Urinary bladder (tissue), 4 donors: ENCODE measurements around the gene SUMF1. TPM values are rescaled to one million over a fixed set of nuclear protein-coding genes. Genes with fewer than 3 reads are reported as not detected.
"Not testable (repeated sequence)": the region's sequence is repeated elsewhere in the genome, so short reads cannot be mapped to it uniquely, and the experiment has no call there.

Experiments used
- DNase-seq: peaks from one replicate; pipeline ENCODE4 v3.0.0-alpha.2; 2015; ENCODE audit errors: extremely low spot score
- H3K27ac ChIP-seq: one replicate; pipeline ENCODE4 v1.5.1; 2013; ENCODE audit warnings: low read depth, mild to moderate bottlenecking, moderate library complexity
- H3K36me3 ChIP-seq: one replicate; pipeline ENCODE4 v1.6.1; 2013; ENCODE audit warnings: mild to moderate bottlenecking, moderate library complexity; ENCODE audit not compliant: insufficient read depth
- H3K4me1 ChIP-seq: one replicate; pipeline ENCODE4 v1.6.1; 2013; ENCODE audit warnings: mild to moderate bottlenecking, moderate library complexity; ENCODE audit not compliant: insufficient read depth
- H3K4me3 ChIP-seq: one replicate; pipeline ENCODE4 v1.5.1; 2013; ENCODE audit warnings: low read depth, low read length
- WGBS: extraction: QIAGEN DNeasy Blood & Tissue Kit; methylation state at CpG from one replicate; pipeline ENCODE4 v1.1.7; 2013; 5-methylcytosine and 5-hydroxymethylcytosine counted together
- polyA plus RNA-seq: library from polyadenylated mRNA; stranded (reverse); fragments of 200-250 nt; gene quantifications from one replicate; pipeline ENCODE4 v1.2.3, GENCODE V29; 2013
- total RNA-seq: library from RNA; depleted of rRNA; stranded (reverse); fragments of >200 nt; gene quantifications from one replicate; pipeline ENCODE4 v1.2.3, GENCODE V29; 2014
- donor health status: healthy with polysubstance abuse.
- donor health status: healthy.

The SUMF1 gene
- total and polyA plus RNA-seq, 2 donors: 26.4 to 51.2 TPM

DNA sequence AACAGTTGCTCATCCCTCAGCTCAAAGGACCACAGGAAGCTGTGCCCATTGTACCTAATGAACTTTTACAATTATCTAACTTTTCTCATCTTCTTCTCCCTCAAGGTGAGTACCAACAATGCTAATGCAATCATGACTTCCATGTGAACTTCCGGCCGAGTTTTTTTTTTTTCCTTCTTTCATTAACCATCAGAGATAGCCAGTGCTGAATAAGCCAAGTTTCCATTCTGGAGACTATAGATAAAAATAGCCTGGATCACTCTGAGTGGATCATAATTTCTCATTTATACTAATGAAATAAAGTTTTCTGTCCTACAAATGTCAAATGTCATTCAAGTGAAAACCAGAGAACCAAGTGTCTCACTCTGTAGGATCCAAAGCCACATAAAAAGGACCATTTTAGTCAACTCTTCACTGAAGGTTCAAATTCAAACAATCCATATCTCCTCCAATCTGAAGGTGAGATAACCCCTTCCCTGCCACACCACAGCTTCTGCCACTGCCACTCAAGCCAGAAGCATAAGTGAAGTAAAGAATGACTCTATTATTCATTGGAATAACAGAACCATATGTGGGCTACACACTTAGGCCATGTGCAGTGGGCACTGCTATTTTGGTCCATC, 5.5 kb downstream of the SUMF1 start:
- WGBS: 72% methylated on average over 2 of the region's 2 CpGs
- H3K27ac ChIP-seq: no peak overlapping the region
- H3K4me1 ChIP-seq: no peaks in the 10 kb centered on the region
- DNase-seq: no peak
- no peaks in the 10 kb centered on the region for H3K36me3 ChIP-seq
- H3K4me3 ChIP-seq: no peak overlapping the region

- WGBS: 89% methylated on average over 4 of the region's 4 CpGs
- no peaks in the 10 kb centered on the region for H3K4me1 ChIP-seq
Measured at GRCh38 chr3:4460334-4460733, 6.7 kb downstream of the SUMF1 start.

GRCh38 chr3:4458961-4459360, 8.1 kb downstream of the SUMF1 start:
- H3K27ac ChIP-seq: no peak overlapping the region
- no peak overlapping the region for H3K4me3 ChIP-seq
- H3K36me3 ChIP-seq: no peaks in the 10 kb centered on the region
- no peaks in the 10 kb centered on the region for H3K4me1 ChIP-seq
- DNase-seq: no peak
- 95% methylated on average over 3 of the region's 3 CpGs for WGBS

More at GRCh38 chr3:4460334-4460733, 6.7 kb downstream of the SUMF1 start:
- Histone ChIP-seq H3K4me3 (no peak overlapping the region), H3K36me3 (no peaks in the 10 kb centered on the region), H3K27ac (no peak overlapping the region)
- DNase-seq: no peak

DNA sequence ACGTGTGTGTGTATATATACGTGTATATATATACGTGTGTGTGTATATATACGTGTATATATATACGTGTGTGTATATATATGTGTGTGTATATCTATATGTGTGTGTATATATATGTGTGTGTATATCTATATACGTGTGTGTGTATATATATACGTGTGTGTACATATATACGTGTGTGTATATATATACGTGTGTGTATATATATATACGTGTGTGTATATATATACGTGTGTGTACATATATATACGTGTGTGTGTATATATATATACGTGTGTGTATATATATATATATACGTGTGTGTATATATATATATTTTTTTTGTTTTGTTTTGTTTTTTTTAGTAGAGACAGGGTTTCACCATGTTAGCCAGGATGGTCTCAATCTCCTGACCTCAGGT, 10.3 kb downstream of the SUMF1 start:
- not testable (repeated sequence) for DNase-seq, H3K4me3 ChIP-seq, H3K4me1 ChIP-seq, H3K36me3 ChIP-seq, H3K27ac ChIP-seq
- 94% methylated on average over 14 of the region's 14 CpGs for WGBS

DNA sequence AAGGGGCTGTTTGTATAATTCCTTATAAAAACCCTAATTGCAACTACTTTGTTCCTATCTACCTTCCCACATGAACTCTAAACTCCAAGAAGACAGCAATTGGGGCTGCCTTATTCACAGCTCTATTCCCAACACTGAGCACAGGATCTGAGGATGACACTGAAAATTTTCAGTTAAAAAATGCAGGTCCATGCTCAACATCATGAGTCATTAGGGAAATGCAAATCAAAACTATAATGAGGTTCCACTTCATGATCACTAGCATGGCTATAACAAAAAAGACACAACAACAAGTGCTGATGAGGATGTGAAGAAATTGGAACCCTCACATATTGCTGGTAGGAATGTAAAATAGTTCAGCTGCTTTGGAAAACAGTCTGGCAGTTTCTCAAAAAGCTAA, 12.9 kb downstream of the SUMF1 start:
- no peak overlapping the region for H3K4me3 ChIP-seq
- H3K36me3 ChIP-seq: peaks cover under 1% of the 10 kb centered on the region
- H3K27ac ChIP-seq: no peak overlapping the region
- H3K4me1 ChIP-seq: no peaks in the 10 kb centered on the region
- DNase-seq: no peak

DNA sequence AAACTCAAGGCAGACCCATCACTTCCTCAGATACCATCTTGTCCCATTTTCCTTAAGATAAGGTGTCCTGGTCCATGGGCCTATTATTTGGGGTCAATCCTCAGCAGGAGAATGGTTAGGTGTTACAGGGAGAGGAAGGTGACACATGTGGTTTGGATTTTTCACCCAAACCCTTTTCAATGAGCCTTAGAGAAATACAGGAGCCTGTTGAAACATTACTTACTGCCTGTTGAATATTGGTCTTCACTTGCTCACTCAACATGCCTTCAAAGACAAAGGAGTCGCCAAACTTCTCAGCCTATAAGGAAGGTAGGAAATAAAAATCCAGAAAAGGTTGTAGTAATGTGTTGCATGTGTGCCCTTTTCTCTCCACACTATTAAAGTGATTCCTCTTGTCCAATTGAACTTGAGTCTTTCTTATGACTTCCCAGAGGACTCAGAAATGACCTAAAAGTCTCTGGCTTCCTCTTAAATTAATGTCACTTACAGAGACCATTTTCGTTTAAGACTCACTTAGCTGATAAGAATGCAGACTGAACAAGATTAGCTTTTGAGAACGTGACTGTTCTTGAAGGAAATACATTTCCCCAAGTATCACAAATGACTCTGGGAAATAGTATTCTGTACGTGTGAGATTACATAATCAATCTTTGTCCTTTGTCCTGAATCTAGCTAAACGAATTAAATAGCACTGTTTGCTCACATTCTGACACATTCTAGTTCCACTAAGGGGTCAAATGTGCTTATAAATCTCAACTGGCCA, 17.8 kb downstream of the SUMF1 start:
- Histone ChIP-seq H3K4me3 (no peak overlapping the region), H3K36me3 (peaks cover 2% of the 10 kb centered on the region), H3K27ac (no peak overlapping the region), H3K4me1 (no peaks in the 10 kb centered on the region)
- no peak for DNase-seq
- 62% methylated on average over 5 of the region's 5 CpGs for WGBS

- 74% methylated on average over 6 of the region's 6 CpGs for WGBS
- Histone ChIP-seq H3K27ac (no peak overlapping the region), H3K4me3 (no peak overlapping the region), H3K36me3 (peaks cover 2% of the 10 kb centered on the region), H3K4me1 (no peaks in the 10 kb centered on the region)
- DNase-seq: no peak
Measured at GRCh38 chr3:4448187-4448586, 18.9 kb downstream of the SUMF1 start.

GRCh38 chr3:4447295-4447999, 19.6 kb downstream of the SUMF1 start:
- Histone ChIP-seq H3K27ac (no peak overlapping the region), H3K4me3 (no peak overlapping the region), H3K36me3 (peaks cover 2% of the 10 kb centered on the region), H3K4me1 (no peaks in the 10 kb centered on the region)
- no peak for DNase-seq
- WGBS: 81% methylated on average over 3 of the region's 3 CpGs

- Histone ChIP-seq H3K27ac (no peak overlapping the region), H3K4me1 (no peaks in the 10 kb centered on the region), H3K4me3 (no peak overlapping the region), H3K36me3 (no peaks in the 10 kb centered on the region)
- 81% methylated on average over 6 of the region's 6 CpGs for WGBS
- DNase-seq: no peak
Measured at GRCh38 chr3:4440951-4441350, 26.1 kb downstream of the SUMF1 start.

- Histone ChIP-seq H3K4me1 (no peaks in the 10 kb centered on the region), H3K27ac (no peak overlapping the region), H3K4me3 (no peak overlapping the region), H3K36me3 (no peaks in the 10 kb centered on the region)
- 89% methylated on average over 1 of the region's 1 CpG for WGBS
- peak; percentile 18 for DNase-seq
Measured at GRCh38 chr3:4438296-4438695, 28.8 kb downstream of the SUMF1 start.

DNA sequence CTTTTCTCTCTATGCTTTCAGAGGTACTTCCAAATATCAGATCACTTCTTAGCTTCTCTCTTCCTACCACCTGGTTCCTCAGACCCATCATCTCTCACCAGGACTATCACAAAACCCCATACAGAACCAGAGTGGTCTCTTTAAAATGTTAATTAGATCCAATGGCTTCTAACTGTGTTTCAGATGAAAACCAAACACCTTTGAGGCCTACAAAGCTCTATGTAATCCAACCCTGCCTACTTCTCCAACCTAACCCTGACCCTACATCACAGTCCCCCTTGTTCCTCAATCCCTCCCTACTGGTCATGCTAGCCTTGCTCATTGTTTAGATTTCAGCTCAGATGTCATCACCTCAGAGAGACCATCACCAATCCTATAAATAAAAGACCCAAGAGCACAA, 34.8 kb downstream of the SUMF1 start:
- Histone ChIP-seq H3K4me1 (no peaks in the 10 kb centered on the region), H3K27ac (no peak overlapping the region), H3K4me3 (no peak overlapping the region), H3K36me3 (no peaks in the 10 kb centered on the region)
- no peak for DNase-seq

DNA sequence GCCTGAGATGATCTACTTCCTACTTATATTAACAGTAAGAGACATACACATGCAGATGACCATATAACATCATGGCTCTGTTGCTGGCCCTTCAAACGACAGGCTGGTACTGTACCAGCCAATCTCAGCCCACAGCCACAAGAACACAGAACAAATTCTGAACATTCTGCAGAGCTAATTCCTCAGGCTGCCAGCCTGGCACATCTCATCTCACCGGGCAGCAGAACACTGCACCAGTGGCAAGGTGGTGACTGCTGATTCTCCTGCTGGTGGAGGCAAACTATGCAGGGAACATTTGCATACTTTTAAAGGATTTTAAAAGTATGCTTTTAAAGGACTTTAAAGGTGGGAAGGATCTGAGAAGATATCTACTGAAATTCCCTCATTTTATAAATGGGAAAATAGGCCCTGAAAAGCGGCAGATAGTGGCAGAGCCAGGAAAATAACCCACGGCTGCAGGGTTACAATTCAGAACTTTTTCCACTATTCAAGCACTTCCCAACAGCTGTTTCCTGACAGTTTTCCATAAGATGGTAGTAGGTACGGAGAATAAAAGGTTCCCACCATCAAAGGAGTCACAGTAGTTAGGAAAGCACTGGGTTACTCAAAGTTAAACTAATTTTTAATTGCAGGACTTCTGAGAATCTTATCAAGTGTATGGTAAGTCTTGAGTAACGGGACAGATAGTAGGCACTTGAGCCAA, 37.3 kb downstream of the SUMF1 start:
- no peak overlapping the region for H3K27ac ChIP-seq
- no peaks in the 10 kb centered on the region for H3K36me3 ChIP-seq
- 82% methylated on average over 6 of the region's 6 CpGs for WGBS
- no peak for DNase-seq
- no peak overlapping the region for H3K4me3 ChIP-seq
- H3K4me1 ChIP-seq: no peaks in the 10 kb centered on the region

- H3K4me3 ChIP-seq: no peak overlapping the region
- no peaks in the 10 kb centered on the region for H3K4me1 ChIP-seq
- 19% methylated on average over 4 of the region's 4 CpGs for WGBS
- H3K27ac ChIP-seq: no peak overlapping the region
- peak; percentile 18 for DNase-seq
- H3K36me3 ChIP-seq: no peaks in the 10 kb centered on the region
Measured at GRCh38 chr3:4426782-4427344, 40.2 kb downstream of the SUMF1 start.
